Osteocyte (in vitro differentiated cells): ENCODE measurements around the gene RUNDC3A. TPM values are rescaled to one million over a fixed set of nuclear protein-coding genes. Genes with fewer than 3 reads are reported as not detected.

Experiments
- DNase-seq: peaks from one replicate; pipeline ENCODE4 v3.0.0; 2021; ENCODE audit warnings: mixed read lengths; ENCODE audit not compliant: unreplicated experiment; ENCODE audit errors: extremely low spot score
- H3K27ac Mint-ChIP-seq: one replicate; pipeline ENCODE4 v1.8.0; 2021; ENCODE audit warnings: mild to moderate bottlenecking, mixed read lengths; ENCODE audit not compliant: unreplicated experiment
- H3K27me3 Mint-ChIP-seq: one replicate; pipeline ENCODE4 v1.8.0; 2021; ENCODE audit warnings: mixed read lengths; ENCODE audit not compliant: unreplicated experiment
- H3K36me3 Mint-ChIP-seq: one replicate; pipeline ENCODE4 v1.8.0; 2021; ENCODE audit warnings: mixed read lengths; ENCODE audit not compliant: unreplicated experiment
- H3K4me1 Mint-ChIP-seq: one replicate; pipeline ENCODE4 v1.8.0; 2021; ENCODE audit warnings: mixed read lengths; ENCODE audit not compliant: unreplicated experiment
- H3K4me3 Mint-ChIP-seq: one replicate; pipeline ENCODE4 v1.8.0; 2021; ENCODE audit warnings: mild to moderate bottlenecking, moderate library complexity, mixed read lengths; ENCODE audit not compliant: unreplicated experiment
- H3K9me3 Mint-ChIP-seq: one replicate; pipeline ENCODE4 v1.8.0; 2021; ENCODE audit warnings: mixed read lengths; ENCODE audit not compliant: unreplicated experiment
- CTCF ChIP-seq: fragments of 200-600 bp; sonication (generic); IDR thresholded peaks from 2 replicates; pipeline ENCODE4 v1.5.0; 2021; ENCODE audit warnings: antibody characterized with exemption, mild to moderate bottlenecking, moderate library complexity
- total RNA-seq: library from RNA; stranded (reverse); gene quantifications from 2 replicates; pipeline ENCODE4 v1.2.1, GENCODE V29; 2021

The RUNDC3A gene
- total RNA-seq, 1 donor from 2014 or later: 0.38 TPM

GRCh38 chr17:44349553-44350070, 41.2 kb downstream of the RUNDC3A start:
- Mint-ChIP-seq H3K36me3 (peaks cover 14% of the 10 kb centered on the region), H3K9me3 (no peaks in the 10 kb centered on the region), H3K4me3 (no peak overlapping the region), H3K27ac (no peak overlapping the region), H3K27me3 (no peaks in the 10 kb centered on the region), H3K4me1 (peaks cover 14% of the 10 kb centered on the region)
- no peak for DNase-seq
- TF ChIP-seq CTCF: no peak

GRCh38 chr17:44350733-44351226, 42.4 kb downstream of the RUNDC3A start:
- DNase-seq: peak; percentile 91
- Mint-ChIP-seq H3K27ac (no peak overlapping the region), H3K9me3 (no peaks in the 10 kb centered on the region), H3K27me3 (no peaks in the 10 kb centered on the region), H3K4me1 (peaks cover 10% of the 10 kb centered on the region), H3K36me3 (peaks cover 14% of the 10 kb centered on the region), H3K4me3 (no peak overlapping the region)
- peak; percentile 77 for TF ChIP-seq CTCF

- Mint-ChIP-seq H3K4me3 (no peak overlapping the region), H3K36me3 (peaks cover 14% of the 10 kb centered on the region), H3K27ac (no peak overlapping the region), H3K27me3 (no peaks in the 10 kb centered on the region), H3K9me3 (no peaks in the 10 kb centered on the region), H3K4me1 (peaks cover 5% of the 10 kb centered on the region)
- DNase-seq: no peak
- TF ChIP-seq CTCF: no peak
Observed at GRCh38 chr17:44351464-44351863, 43.1 kb downstream of the RUNDC3A start.

GRCh38 chr17:44351961-44352827, 43.8 kb downstream of the RUNDC3A start:
- no peak for DNase-seq
- Mint-ChIP-seq H3K36me3 (peaks cover 14% of the 10 kb centered on the region), H3K27me3 (no peaks in the 10 kb centered on the region), H3K4me3 (no peak overlapping the region), H3K9me3 (no peaks in the 10 kb centered on the region), H3K27ac (no peak overlapping the region), H3K4me1 (peaks cover 5% of the 10 kb centered on the region)
- TF ChIP-seq CTCF: no peak
